Lung (tissue), 12 donors: Measurements from ENCODE around the gene HDAC4. TPM values are rescaled to one million over a fixed set of nuclear protein-coding genes. Genes with fewer than 3 reads are reported as not detected.

Experiments used
- ATAC-seq: fragments of 200-7000 bp; cut with Tn5 transposase; one replicate; pipeline ENCODE4 v1.9.1; 2020; ENCODE audit warnings: moderate number of reproducible peaks; ENCODE audit not compliant: insufficient read depth, low FRiP score
- DNase-seq, 3 donors: peaks; one replicate each; pipeline ENCODE4 v3.0.0-alpha.2; 2013 to 2017
- H3K27ac ChIP-seq, 2 donors: one replicate each; pipeline ENCODE4 v1.5.1; 2013; ENCODE audit warnings: mild to moderate bottlenecking in 2 of 2, moderate library complexity in 2 of 2, control low read depth in 1 of 2, inconsistent platforms in 1 of 2, low read depth in 1 of 2, low read length in 1 of 2
- H3K27me3 ChIP-seq, 3 donors: one replicate each; pipeline ENCODE4 v1.5.1; 2013; ENCODE audit warnings: low read length in 2 of 3; ENCODE audit not compliant: control insufficient read depth in 3 of 3, insufficient read depth in 3 of 3
- H3K36me3 ChIP-seq, 4 donors: one replicate each; pipeline ENCODE4 v1.5.1; 2013; ENCODE audit warnings: low read length in 4 of 4, mild to moderate bottlenecking in 1 of 4, moderate library complexity in 1 of 4; ENCODE audit not compliant: control insufficient read depth in 4 of 4, insufficient read depth in 4 of 4
- H3K4me1 ChIP-seq, 5 donors: one replicate each; pipeline ENCODE4 v1.5.1; 2013; ENCODE audit warnings: low read length in 5 of 5, mild to moderate bottlenecking in 2 of 5, moderate library complexity in 1 of 5; ENCODE audit not compliant: control insufficient read depth in 5 of 5, insufficient read depth in 5 of 5
- H3K4me3 ChIP-seq: one replicate; pipeline ENCODE4 v1.5.1; 2013; ENCODE audit warnings: mild to moderate bottlenecking, control low read depth, moderate library complexity
- H3K9ac ChIP-seq, 2 donors: one replicate each; pipeline ENCODE4 v1.5.1; 2013; ENCODE audit warnings: low read length in 2 of 2, control low read depth in 1 of 2; ENCODE audit not compliant: insufficient read depth in 1 of 2
- H3K9me3 ChIP-seq, 4 donors: one replicate each; pipeline ENCODE4 v1.5.1; 2013; ENCODE audit warnings: low read length in 3 of 4, mild to moderate bottlenecking in 1 of 4, moderate library complexity in 1 of 4; ENCODE audit not compliant: control insufficient read depth in 4 of 4, insufficient read depth in 3 of 4
- CTCF ChIP-seq: IDR thresholded peaks from 2 replicates; pipeline ENCODE4 v1.5.1; 2012; ENCODE audit warnings: mild to moderate bottlenecking; ENCODE audit errors: control extremely low read depth, extremely low read depth
- WGBS, 2 donors: extraction: QIAGEN DNeasy Blood & Tissue Kit; methylation state at CpG; one replicate each; pipeline ENCODE4 v1.1.7; 2013; 5-methylcytosine and 5-hydroxymethylcytosine counted together
- polyA plus RNA-seq, 2 donors: library from polyadenylated mRNA; stranded (reverse); fragments of 200-250 nt; gene quantifications; one replicate each; pipeline ENCODE4 v1.2.1, GENCODE V29; 2013
- total RNA-seq, 2 donors: library from RNA; depleted of rRNA in 1 of 2; stranded (reverse); fragments of >200 nt in 1 of 2; gene quantifications; one replicate each; pipeline ENCODE4 v1.2.1, GENCODE V29; 2014 to 2021
- donor health status: control.
- donor health status: control.
- donor health status: Bipolar disorder and iron deficiency.
- donor health status: healthy.
- donor health status: DM: yes; HTN: yes; CAD: no.

Gene HDAC4
- total and polyA plus RNA-seq, 4 donors: 6.9 to 47.7 (median 20.7) TPM

DNA sequence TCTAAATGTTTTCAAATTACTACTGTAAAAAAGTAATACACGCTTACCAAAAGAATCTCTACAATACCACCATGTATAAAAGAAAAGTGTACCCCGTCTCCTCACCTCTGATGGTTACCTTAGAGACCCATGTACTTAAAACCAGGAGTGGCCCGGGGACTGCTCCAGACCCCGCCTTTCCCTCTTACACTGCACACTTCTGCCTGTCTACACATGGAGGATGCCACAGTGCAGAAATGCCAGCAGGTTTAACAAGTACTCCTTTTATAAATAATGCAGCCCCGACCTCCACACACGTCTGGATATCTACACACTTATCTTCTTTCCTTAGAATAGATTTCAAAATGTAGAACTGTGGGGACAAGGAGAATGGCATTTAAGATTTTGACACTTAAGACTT, 5.3 kb downstream of the HDAC4 start:
- Histone ChIP-seq H3K4me1 (peaks cover 5 to 29% (median 20%) of the 10 kb centered on the region in 5 donors), H3K27me3 (no peaks in the 10 kb centered on the region), H3K27ac (peak overlapping the region in 1 of 2 donors; percentile 55), H3K9ac (no peak overlapping the region), H3K36me3 (peaks cover 0 to 2% (median 0%) of the 10 kb centered on the region in 4 donors), H3K9me3 (no peaks in the 10 kb centered on the region), H3K4me3 (no peak overlapping the region)
- ATAC-seq: no peak
- WGBS, 2 donors: 71 to 85% methylated on average over 6 of the region's 6 CpGs
- TF ChIP-seq CTCF: no peak
- peak in 2 of 3 donors; percentile 7 to 36 for DNase-seq

DNA sequence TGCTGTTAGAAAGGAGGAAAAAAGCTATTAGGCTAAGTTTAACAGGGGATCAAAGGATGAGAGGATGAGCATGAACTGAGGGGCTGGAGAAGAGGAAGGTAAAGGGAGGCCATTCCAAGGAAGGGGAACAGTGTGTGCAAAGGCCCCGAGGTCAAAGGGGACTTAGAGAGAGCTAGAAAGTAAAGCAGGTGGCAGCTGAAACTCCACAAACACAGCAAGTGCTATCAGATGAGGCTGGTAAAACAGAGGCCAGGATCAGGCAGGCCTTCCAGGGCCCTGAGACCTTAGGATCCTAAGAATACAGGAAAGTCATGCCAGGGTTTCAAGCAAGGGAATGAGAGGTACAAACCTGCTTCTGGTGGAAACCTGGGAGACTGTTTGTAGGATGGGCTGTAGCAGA, 5.8 kb downstream of the HDAC4 start:
- no peak overlapping the region for H3K27ac ChIP-seq
- WGBS, 2 donors: 93 to 95% methylated on average over 1 of the region's 1 CpG
- peaks cover 5 to 29% (median 20%) of the 10 kb centered on the region in 5 donors for H3K4me1 ChIP-seq
- H3K9ac ChIP-seq: no peak overlapping the region
- ATAC-seq (no peak), DNase-seq (no peak)
- H3K36me3 ChIP-seq: peaks cover 0 to 2% (median 0%) of the 10 kb centered on the region in 4 donors
- no peaks in the 10 kb centered on the region for H3K27me3 ChIP-seq
- H3K9me3 ChIP-seq: no peaks in the 10 kb centered on the region
- TF ChIP-seq CTCF: no peak
- H3K4me3 ChIP-seq: no peak overlapping the region

GRCh38 chr2:239394346-239394945, 6.4 kb downstream of the HDAC4 start:
- H3K36me3 ChIP-seq: peaks cover 0 to 3% (median 0%) of the 10 kb centered on the region in 4 donors
- DNase-seq (no peak), ATAC-seq (no peak)
- 89 to 90% methylated on average over 11 of the region's 11 CpGs for WGBS, 2 donors
- H3K9me3 ChIP-seq: no peaks in the 10 kb centered on the region
- no peaks in the 10 kb centered on the region for H3K27me3 ChIP-seq
- no peak overlapping the region for H3K4me3 ChIP-seq
- peaks cover 5 to 29% (median 20%) of the 10 kb centered on the region in 5 donors for H3K4me1 ChIP-seq
- no peak for TF ChIP-seq CTCF
- no peak overlapping the region for H3K27ac ChIP-seq
- no peak overlapping the region for H3K9ac ChIP-seq

DNA sequence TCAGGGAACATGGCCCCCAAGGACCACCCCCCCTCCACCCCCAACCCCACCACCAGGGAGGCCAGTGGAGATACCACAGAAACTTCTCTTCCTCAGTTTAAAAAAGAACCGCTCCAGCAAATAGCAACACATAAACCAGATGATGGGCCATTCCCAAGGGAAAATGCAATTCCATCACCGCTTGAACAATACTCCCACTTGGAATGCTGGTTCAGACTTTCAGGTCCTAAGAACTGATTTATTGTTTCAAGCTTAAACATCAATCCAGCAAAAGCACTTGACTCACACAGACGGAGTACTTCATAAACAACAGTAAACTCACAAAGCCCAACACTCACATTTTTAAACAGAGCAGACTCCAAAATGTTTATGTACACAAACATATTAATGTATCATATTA, 6.9 kb downstream of the HDAC4 start:
- H3K27ac ChIP-seq: no peak overlapping the region
- WGBS, 2 donors: 80 to 88% methylated on average over 3 of the region's 3 CpGs
- DNase-seq (no peak), ATAC-seq (no peak)
- H3K4me1 ChIP-seq: peaks cover 5 to 29% (median 16%) of the 10 kb centered on the region in 5 donors
- no peaks in the 10 kb centered on the region for H3K9me3 ChIP-seq
- H3K9ac ChIP-seq: no peak overlapping the region
- no peak for TF ChIP-seq CTCF
- H3K27me3 ChIP-seq: no peaks in the 10 kb centered on the region
- no peak overlapping the region for H3K4me3 ChIP-seq
- peaks cover 0 to 4% (median 0%) of the 10 kb centered on the region in 4 donors for H3K36me3 ChIP-seq
